NCI-H2171 treated with DMSO at 0.1 percent for 48 hours (cell line): ENCODE data around the gene COX19.

ENCODE experiments used
- DNase-seq: peaks from one replicate; lab custom pipeline; 2025; lab: John Stamatoyannopoulos, UW

The COX19 gene

DNA sequence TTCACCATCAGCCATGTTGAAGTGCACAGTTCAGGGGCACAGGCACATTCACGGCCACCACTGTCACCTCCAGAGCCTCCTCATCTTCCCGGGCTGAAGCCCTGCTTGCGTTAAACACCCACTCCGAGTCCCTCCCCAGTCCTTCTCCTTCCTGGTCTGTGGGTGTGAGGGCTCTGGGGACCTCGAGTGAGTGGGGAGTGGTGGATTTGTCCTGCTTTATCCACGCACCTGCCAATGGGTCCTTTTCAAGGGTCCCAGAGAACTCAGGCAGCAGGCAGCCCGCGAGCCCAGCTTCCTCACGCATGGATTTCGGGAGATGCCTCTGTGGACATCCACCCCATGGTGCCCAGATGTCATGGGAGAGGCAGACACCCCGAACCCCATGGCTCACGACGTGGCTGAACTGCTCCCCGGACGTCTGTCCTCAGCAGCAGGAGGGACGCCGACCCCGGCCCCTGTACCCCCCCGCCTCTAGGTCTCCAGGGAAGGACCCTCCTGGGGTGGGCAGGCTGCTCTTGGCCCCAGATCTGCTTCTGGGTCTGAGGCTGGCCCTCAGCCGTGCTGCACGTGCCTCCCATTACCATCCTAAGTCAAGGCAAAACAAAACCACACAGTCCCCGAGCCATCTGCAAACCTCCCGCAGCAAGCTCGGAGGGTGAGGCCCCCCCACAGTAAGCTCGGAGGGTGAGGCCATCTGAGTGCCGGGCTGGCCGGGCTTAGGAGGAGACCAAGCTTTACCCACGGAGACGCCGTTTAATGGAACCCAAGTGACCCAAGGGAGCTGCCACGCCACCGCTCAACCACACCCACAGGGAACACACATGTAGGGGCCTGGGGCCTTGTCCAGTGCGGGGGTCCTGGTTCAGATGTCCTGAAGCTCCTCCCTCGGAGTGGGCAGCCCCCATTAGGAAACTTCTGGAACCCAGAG, 16.6 kb upstream of the COX19 start:
- no peak for DNase-seq

- no peak for DNase-seq
Measured at GRCh38 chr7:990933-991728, 15.8 kb upstream of the COX19 start.

DNA sequence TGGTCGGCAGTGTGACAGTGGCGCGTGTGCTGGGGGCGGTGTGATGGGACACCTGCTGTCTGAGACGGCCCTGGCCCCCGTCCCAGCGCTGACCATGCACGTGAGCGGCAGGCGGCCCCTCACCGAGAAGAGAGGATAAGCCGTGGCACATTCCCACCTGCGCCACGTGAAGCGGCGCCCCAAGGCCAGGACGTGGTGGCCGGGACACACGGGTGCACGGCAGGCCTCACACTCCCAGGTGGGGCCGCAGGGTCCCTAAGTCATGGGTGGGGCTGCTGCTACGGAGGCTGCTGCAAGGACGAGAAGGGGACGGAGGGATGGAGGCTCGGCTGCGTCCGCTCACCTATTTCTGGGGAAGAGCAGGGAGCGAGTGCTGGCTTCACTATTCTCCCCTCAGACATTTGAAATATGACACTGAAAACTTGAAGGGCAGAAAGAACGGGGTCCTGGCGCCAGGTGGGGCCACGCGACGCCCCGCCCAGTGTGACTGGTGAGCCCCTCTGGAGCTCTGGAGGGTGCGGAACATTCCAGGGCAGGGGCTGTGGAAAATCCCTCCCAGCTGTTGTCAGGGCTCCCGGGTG, 15.1 kb upstream of the COX19 start:
- no peak for DNase-seq

DNA sequence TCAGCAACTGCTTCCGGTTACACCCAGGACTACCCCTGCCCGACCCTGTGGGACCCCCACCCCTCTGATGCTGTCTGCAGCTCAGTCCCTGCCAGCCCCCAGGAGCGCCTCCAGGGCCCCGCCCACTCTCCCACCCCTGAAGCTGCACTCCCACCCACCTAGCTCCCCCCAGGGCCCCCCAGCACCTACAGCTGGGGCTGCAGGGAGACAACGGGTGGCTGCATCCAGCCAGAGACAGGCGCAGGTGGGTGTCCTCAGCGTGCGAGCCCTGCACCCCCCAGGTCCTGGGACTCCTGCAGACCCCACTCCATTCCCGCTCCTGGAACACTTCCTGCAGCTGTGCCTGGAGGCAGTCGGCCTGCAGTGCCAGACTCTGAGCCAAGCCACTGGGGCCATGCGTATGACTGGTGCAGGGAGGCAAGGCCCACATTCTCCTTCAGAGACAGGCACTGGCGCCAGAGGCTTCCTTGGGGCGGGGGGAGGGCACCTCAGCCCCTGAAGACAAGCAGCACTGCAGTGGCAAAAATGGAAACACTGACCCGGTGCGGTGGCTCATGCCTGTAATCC, 13.7 kb upstream of the COX19 start:
- no peak for DNase-seq

GRCh38 chr7:988426-988911, 13.1 kb upstream of the COX19 start:
- DNase-seq: no peak

DNA sequence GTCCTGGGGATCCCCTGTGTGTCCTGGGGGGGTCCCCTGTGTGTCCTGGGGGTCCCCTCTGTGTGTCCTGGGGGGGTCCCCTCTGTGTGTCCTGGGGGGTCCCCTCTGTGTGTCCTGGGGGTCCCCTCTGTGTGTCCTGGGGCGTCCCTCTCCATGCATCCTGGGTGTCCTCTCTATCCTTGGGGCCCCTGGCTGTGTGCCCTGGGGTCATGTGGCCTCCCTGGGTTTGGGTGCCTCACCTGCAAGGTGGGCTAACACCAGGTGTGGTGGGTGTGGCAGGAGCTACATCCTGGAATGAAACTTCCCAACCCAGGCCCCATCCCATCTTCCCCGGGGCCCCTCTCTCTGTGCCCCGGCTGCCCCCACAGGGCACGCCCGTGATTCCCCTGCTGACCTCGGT, 12.6 kb upstream of the COX19 start:
- no peak for DNase-seq

DNA sequence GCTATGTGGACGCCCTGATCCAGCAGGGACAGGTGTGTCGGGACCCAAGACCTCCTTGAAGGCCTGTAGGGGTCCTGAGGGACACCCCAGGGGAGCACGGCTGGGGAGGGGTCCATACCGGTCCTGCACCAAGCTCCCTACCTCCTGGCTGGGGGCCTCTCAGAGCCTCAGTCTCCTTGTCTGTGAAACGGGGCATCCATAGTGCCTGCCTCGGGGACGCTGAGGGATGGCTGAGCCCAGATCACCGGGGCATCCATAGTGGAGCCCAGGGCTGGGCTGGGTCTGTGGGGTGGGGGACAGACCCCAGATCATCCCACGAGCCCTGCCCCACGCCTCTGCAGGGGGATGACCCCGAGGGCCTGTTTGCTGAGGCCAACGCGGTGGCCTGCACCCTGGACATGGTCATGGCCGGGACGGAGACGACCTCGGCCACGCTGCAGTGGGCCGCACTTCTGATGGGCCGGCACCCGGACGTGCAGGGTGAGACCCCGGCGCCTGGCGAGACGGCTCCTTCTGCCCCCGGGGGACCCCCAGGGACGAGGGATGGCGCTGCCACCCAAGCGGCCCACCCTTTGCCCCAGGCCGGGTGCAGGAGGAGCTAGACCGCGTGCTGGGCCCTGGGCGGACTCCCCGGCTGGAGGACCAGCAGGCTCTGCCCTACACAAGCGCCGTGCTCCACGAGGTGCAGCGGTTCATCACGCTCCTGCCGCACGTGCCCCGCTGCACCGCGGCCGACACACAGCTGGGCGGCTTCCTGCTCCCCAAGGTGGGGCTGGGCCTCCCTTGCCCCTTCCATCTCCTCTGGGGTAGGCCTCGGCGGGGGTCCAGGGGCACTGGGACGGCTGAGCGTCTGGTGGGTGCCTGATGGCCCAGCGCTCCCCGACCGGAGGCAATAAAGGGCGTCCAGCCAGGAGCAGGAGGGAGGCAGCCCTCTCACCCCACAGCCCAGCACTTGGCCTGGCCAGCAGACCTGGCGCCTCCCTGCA, 11.7 kb upstream of the COX19 start:
- DNase-seq: no peak

- DNase-seq: no peak
Measured at GRCh38 chr7:985915-986741, 10.8 kb upstream of the COX19 start.

- no peak for DNase-seq
Measured at GRCh38 chr7:985127-985416, 9.7 kb upstream of the COX19 start.

DNA sequence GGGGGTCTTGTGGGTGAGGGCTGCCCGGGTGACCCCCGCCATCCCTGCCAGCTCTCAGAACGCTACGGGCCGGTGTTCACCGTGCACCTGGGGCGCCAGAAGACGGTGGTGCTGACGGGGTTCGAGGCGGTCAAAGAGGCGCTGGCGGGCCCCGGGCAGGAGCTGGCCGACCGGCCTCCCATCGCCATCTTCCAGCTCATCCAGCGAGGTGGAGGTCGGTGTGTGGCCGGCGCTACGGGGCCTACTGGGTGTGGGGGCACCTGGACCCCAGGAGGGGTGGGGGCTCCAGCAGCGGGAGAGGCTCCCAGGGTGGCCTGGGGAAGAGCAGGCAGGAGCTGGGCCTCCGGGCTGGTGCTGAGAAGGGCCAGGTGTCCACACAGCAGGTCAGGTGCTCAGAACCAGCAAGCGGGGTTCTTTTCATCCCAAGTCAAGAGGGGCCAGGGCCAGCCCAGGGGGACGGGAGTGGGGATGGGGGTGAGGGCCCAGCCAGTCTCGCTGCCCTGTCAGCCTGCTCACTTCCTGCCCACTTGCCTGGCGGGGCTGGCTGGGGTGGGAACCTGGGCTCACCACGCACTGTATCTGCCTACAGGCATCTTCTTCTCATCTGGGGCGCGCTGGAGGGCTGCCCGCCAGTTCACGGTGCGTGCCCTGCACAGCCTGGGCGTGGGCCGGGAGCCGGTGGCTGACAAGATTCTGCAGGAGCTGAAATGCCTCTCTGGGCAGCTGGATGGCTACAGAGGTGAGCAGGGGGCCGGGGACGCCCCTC, 9.2 kb upstream of the COX19 start:
- no peak for DNase-seq

DNA sequence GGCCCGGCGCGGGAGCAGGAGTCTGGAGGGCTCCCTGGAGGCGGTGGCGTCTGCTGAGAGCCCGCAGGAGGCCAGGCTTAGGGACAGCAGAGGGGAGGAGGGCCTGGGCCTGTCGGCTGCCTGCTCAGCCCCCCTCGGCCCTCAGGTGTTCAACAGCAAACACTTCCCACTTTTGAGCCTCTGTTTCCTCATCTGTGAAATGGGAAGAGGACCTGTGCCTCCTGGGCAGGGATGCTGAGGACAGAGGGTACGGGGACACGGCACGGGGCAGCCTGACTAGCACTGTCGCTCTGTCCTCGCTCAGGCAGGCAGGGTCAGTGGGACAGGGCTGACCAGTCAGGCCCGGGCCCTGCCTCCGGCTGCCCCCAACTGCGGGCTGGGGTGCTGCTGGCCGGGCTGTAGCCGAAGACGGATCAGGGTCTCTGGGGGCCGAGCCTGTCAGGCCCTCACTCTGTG, 8.3 kb upstream of the COX19 start:
- DNase-seq: no peak

DNA sequence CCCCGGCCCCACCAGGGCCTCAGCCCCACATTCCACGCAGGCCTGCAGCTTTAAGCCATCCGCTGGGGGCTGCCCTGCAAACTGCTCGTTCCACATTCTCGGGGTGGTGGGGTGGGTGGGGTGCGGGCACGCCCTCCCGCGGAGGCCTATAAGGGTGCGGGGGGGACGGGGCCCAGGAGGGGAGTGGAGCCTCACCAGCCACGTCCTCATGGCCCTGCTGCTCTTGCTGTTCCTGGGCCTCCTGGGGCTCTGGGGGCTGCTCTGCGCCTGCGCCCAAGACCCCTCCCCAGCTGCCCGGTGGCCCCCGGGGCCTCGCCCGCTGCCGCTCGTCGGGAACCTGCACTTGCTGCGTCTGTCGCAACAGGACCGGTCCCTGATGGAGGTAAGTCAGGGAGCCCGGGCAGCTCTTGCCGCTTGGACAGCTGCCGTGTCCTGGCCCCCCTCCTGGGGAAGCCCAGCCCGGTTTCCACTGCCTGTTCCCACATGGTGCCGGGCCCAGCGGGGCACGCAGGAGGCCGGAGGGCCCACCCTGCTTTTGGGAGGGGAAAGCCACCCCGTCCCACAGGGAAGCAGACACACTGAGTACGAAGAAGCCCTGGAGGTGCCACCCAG, 7.8 kb upstream of the COX19 start, which contains the start of gene CYP2W1:
CYP2W1 (plus strand) TSS at position 178 of the 612 bp plus-strand sequence; CDS start at position 209, 31 bp downstream.
- DNase-seq: peak; percentile 82

GRCh38 chr7:982511-983003, 7.2 kb upstream of the COX19 start:
- no peak for DNase-seq

DNA sequence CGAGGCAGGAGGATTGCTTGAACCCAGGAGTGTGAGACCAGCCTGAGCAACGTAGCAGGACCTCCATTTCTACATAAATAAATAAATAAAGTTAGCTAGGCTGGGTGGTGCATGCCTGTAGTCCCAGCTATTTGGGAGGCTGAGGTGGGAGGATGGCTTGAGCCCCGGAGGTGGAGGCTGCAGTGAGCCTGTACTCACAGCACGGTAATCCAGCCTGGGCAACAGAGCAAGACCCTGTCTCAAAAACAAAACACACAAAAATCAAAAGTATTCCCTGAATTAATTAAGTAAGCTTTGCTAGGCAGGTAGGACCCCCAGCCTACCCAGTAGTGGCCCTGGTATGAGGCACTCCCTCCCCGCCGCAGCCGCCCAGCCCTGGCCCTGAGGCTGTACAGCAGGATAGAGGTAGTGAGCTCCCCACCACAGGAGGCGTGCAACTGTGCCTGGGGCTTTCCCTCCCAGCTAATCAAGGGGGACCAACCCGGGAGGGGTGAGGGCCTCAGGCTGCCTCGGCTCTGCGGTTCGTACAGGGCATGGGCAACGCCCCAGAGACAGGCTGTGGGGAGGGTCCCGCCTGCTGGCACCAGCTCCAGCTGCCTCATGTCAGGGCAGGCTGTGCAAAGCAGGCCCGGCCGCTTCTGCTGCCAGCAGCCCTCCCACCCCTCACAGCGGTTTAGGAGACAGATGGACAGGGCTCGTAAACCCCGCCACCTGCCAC, 6.6 kb upstream of the COX19 start:
- peak; percentile 97 for DNase-seq

DNA sequence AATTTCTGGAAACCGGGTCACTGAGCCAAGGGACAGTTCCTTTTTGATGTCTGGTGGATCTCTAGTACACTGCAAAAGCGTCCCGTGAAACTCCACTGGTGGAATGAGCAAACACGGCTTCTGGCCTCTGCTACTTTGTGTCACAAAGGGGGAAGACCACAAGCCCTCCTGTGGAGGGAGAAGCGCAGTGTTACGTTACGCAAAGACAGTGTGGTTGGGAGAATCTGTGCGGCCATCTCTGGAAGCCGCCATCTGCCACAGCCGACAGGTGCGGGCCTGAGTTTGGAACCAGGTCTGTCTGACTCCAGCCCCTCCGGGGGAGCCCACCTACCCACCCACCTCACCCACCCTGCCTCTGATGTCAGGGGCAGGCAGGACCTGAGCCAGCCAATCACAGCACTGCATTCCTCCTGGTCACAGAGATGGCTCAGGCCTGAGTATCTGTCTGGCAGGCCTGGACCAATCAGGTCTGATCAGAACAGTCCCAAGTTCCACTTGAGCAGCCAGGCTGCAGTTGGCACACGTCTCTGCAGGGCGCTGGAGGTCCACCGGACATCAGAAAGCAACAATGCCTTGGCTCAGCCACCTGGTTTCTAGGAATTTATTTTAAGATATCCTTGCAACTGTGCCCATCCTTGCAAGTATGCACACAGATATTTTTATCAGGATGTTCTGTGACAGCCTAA, 4.7 kb upstream of the COX19 start:
- peak; percentile 26 for DNase-seq

DNA sequence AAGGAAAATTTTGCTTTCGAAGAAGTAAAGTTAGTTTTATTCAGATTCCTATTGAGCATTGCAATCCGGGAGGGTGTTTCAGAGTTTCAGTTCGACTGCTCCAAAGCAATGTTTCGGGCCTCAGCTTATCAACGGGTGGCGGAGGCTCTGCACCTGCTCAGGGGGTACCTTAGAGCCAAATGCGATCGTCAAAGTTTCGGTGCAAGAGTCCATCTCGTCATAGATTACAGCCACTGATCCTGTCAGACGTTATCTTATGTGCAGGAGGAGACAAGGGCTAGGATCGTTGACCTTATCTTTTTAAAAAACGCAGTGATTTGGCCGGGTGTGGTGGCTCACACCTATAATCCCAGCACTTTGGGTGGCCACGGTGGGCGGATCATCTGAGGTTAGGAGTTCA, 3.8 kb upstream of the COX19 start:
- no peak for DNase-seq

- no peak for DNase-seq
Measured at GRCh38 chr7:978416-979091, 3.2 kb upstream of the COX19 start.
